ENCODE measurements around the gene SESN1.
"Not testable (repeated sequence)": the region's sequence is repeated elsewhere in the genome, so short reads cannot be mapped to it uniquely, and the experiment has no call there.

The SESN1 gene

DNA sequence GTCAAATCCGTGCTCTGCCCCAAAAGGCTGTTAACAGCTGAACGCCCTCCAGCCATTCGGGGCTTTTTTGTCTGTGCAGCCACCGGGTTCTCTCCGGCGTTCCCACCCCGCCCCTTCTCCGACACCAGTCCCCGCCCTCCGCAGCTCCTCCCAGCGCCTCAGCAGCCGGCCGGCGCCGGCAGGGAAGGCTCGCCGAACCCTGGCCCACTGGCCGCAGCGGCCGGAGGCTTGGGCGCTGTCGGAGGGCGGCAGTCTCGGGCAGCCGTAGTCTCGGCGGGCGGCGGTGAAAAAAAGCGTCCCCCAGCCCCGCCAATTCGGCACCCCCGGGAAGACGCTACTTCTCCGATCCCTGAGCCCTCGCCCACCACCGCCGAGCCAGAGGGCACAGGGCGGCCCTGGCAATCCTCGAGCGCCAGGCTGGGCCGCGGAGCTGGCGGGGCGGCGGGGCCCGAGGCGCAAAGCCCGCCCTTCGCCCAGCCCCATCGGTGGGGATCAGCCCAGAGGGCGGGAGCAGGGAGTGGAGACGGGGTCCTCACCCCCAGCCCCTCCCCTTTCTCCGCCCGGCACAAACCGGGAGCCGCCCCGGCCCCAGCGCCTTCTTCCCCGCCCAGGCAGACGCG, at the start of gene SESN1:
Gene SESN1 (minus strand): TSS at position 431 of the 620 bp plus-strand sequence. CDS start 773 bp downstream, outside the sequence.
- peak; percentile 89 for DNase-seq

DNA sequence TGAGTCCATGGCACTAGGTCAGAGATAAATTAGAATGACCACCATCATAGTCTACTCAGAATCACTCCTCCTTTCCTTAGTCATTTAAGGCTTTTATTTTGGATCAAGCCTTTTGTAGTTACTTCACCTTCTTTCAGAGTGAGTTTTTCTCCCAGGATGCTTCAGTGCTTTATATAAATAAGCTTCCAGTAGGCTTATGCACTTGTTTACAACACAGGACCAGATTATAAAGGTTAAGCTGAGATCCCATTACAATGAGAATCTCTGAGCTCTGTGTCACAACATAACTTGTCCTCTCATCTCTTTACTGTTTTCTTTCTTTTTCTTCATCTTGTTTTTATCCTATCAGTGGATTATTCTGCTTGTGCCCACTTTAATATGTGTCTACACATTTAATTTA, 48.5 kb upstream of the SESN1 start:
- DNase-seq: no peak

DNA sequence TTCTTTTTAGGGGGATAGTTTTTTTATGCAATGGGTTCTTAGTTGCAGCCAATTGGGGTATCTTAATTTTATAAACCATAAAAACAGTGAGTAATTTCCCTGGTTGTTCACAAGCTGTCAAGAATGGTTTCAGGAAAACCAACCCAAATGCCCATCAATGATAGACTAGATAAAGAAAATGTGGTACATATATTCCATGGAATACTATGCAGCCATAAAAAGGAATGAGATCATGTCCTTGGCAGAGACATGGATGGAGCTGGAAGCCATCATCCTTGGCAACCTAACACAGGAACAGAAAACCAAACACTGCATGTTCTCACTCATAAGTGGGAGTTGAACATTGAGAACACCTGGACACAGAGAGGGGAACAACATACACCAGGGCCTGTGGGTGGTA, 47.4 kb upstream of the SESN1 start:
- not testable (repeated sequence) for DNase-seq

DNA sequence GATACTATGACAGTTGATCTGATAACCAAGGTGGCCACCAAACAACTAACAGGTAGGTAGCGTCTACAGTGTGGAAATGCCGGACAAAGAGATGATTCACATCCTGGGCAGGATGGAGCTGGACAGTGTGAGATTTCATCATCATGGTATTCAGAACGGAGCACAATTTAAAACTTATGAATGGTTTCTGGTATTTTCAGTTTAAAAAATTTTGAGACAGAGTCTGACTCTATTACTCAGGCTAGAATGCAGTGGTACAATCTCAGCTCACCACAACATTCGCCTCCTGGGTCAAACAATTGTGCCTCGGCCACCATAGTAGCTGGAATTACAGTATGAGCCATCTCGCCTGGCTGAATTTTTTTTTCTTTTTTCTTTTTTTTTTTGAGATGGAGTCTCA, 44.5 kb upstream of the SESN1 start:
- no peak for DNase-seq

DNA sequence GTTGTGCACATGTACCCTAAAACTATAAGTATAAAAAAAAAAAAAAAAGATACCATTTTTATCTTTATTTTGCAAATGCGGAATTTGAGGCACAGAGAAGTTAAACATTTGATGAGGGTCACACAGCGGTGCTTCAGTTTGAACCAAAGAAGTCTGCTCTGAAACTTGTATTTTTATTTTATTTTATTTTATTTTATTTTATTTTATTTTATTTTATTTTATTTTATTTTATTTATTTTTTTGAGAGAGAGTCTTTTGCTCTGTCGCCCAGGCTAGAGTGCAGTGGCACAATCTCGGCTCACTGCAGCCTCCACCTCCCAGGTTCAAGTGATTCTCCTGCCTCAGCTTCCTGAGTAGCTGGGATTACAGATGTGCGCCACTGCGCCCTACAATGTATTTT, 41.9 kb upstream of the SESN1 start:
- DNase-seq: not testable (repeated sequence)

DNA sequence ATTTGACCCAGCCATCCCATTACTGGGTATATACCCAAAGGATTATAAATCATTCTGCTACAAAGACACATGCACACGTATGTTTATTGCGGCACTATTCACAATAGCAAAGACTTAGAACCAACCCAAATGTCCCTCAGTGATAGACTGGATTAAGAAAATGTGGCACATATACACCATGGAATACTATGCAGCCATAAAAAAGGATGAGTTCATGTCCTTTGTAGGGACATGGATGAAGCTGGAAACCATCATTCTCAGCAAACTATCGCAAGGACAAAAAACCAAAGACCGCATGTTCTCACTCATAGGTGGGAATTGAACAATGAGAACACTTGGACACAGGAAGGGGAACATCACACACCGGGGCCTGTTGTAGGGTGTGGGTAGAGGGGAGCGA, 41.4 kb upstream of the SESN1 start:
- not testable (repeated sequence) for DNase-seq

DNA sequence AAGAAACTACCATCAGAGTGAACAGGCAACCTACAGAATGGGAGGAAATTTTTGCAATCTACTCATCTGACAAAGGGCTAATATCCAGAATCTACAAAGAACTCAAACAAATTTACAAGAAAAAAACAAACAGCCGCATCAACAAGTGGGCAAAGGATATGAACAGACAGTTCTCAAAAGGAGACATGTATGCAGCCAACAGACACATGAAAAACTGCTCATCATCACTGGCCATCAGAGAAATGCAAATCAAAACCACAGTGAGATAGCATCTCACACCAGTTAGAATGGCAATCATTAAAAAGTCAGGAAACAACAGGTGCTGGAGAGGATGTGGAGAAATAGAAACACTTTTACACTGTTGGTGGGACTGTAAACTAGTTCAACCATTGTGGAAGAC, 41.0 kb upstream of the SESN1 start:
- DNase-seq: not testable (repeated sequence)

DNA sequence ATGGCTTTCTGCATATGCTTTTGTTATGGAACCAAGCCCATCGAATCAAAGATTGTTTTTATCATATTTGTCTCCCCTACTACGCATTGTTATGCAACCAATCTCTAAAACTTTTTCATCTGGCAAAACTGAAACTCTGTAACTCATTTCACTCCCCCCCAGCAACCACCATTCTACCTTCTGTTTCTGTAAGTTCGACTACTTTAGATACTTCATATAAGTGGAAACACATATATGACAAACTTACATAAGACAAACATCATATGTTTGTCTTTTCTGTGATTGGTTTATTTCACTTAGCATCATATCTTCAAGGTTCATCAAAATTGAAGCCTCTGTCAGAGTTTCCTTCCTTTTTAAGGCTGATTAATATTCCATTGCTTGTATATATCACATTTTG, 35.4 kb upstream of the SESN1 start:
- no peak for DNase-seq

DNA sequence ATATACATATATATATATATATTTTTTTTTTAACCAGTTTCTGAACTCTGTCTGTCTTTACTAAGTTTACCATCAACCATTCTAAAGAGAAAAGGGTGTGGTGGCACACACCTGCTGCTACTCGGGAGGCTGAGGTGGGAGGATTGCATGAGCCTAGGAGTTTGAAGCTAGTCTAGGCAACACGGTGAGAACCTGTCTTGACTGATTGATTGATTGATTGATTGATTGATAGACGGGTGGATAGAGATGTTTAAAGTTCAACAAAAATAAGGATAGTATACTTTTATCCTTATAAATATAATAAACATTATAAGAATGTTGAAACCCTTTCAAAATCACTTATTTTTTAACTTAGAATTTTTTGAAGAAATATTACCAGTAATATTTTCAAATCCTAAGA, 30.9 kb upstream of the SESN1 start:
- no peak for DNase-seq

DNA sequence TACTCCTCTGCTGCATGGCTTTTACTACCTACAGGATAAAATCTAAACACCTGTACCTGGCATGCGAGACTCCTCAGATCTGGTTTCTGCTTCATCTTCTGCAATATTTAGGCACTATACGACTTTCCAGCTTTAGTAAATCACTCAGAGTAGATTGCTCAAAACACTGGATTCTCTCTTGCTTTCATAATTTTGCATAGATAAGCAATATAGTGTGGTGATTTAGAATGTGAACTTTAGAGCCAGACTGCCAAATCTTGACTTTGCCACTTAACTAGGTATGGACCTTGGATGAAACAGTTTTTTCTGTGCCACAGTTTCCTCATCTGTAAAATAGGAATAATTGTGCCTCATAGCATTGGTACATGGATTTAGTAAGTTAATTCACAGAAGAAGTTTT, 29.6 kb upstream of the SESN1 start:
- no peak for DNase-seq

DNA sequence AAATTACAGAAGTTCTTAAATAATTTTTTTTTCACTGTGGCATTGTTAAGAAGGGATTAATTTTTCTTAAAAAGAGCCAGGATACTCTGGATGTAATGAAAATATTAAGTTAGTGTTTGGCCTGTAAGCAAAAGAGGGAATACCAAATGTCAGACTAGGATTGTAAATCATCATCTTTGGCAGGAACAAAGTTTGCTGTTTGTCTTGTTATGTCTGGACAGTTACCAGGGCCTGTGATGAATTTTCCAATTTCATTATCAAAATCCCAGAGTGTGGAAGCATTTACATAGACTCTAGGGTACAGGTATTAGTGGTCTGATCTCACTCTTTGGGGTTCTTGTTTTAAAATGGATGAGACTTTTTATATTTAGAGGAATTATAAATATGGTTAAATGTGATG, 26.8 kb upstream of the SESN1 start:
- DNase-seq: no peak

DNA sequence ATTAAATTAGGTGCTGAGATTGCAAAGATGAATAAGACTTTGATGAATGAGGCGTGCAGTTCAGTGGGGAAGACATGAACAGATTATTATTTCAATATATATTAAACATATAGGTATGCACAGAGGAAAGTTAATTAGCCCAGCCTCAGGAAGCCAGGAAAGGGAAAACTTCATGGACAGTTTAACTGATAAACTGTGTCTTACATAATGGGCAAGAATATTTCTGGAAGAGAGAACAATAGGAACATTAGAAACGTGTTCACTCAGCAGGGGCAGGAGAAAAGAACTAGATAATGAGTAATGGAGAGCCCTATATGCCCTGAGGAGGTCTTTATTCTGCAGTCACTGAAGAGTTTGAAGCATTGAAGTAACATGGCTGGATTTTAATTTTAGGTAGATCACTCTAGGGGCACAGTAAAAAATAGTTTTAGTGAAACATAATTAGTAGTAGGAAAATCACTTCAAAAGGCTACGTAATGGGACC, 24.3 kb upstream of the SESN1 start:
- no peak for DNase-seq

DNA sequence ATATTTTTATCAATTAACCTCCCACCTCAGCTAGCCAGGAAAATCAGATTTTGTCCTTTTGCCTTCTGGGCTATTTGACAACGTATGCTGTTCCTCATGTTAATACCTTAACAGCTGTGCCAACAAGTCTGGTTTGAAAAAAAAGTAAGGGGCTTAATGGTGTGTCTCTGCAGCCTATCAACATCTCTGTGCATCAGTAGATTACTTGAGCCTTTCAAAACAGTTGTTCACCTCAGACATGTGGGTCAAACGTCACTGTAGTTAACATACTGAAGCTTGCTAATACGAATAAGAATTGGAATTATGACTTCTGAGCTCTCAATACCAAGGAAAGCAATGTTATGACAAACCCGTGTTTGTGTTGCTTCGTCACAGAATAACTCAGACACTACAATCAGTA, 23.7 kb upstream of the SESN1 start:
- DNase-seq: no peak

DNA sequence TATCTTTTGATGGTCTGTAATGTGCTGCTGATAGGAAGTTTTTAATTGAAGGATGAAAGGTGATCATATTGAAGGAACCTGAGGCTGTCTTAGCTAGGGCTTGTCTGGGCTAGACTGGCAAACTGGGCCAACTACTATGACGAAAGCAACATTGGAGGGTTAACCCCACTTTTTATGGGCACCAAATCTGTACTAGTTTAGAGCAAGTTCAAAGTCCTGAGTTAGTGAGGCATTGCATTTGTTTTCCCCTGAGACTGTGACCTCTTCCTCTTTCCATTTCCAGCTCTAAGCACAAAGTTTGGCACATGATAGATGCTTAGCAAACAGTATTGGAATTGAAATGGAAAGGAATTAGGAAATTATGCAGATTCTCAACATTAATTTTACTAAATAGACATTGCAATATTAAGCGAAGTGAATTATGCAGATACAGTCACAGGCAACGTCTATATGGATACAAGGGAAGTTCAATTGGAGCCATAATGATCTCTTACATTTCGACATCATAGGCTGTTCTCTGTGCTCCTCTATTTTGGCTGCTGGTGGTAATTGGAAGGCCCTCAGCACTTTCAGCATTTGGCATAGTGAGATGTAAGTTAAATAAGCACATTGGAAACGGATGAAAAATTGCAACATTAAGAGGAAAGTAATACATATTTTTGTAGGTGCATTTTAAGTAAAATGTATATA, 22.8 kb upstream of the SESN1 start:
- no peak for DNase-seq

DNA sequence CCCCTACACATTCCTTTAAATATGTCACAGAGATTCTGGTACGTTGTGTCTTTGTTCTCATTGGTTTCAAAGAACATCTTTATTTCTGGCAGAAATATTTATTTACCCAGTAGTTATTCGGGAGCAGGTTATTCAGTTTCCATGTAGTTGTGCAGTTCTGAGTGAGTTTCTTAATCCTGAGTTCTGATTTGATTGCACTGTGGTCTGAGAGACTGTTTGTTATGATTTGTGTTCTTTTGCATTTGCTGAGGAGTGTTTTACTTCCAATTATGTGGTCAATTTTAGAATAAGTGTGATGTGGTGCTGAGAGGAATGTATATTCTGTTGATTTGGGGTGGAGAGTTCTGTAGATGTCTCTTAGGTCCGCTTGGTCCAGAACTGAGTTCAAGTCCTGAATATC, 18.0 kb upstream of the SESN1 start:
- DNase-seq: not testable (repeated sequence)

DNA sequence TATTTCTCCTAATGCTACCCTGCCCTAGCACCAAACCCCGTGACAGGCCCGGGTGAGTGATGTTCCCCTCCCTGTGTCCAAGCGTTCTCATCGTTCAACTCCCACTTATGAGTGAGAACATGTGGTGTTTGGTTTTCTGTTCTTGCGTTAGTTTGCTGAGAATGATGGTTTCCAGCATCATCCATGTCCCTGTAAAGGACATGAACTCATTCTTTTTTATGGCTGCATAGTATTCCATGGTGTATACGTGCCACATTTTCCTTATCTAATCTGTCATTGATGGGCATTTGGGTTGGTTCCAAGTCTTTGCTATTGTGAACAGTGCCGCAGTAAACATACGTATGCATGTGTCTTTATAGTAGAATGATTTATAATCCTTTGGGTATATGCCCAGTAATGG, 15.0 kb upstream of the SESN1 start:
- not testable (repeated sequence) for DNase-seq

DNA sequence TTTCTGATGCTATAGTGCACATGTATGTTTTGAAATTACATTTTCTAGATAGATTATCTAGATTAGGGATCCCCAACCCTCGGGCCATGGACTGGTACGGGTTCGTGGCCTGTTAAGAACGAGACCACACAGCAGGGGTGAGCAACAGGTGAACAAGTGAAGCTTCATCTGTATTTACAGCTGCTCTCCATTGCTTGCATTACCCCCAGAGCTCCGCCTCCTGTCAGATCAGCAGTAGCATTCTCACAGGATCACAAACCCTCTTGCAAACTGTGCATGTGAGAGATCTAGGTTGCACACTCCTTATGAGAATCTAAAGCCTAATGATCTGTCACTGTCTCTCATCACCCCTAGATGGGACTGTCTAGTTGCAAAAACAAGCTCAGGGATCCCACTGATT, 11.0 kb upstream of the SESN1 start:
- DNase-seq: no peak

DNA sequence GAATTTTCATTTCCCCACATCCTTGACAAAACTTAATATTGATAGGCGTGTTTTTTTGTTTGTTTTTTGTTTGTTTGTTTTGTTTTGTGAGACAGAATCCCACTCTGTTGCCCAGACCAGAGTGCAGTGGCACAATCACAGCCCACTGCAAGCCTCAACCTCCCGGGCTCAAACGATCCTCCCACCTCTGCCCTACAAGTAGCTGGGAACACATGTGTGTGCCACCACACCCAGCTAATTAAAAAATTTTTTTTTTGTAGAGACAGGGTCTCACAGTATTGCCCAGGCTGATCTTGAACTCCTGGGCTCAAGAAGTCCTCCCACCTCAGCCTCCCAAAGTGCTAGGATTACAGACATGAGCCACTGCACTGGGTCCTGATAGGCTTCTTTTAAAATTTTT, 9.9 kb upstream of the SESN1 start:
- no peak for DNase-seq

DNA sequence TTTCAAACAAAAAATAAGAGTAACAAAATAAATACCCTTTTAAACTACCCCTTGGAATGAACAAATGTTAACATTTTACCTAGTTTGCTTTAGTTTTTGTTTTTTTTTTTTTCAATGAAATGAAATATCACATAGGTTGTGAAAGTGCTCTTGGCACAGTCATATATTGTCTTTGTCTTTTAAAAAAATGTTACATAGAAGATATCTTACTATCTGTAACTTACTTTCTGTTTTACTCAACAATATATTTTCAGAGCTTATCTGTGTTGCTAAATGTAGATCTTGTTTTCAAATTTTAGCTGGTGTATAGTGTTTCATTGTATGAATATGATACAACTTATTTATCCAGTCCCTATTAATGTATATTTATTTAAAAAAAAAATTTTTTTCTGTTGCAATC, 9.3 kb upstream of the SESN1 start:
- no peak for DNase-seq

DNA sequence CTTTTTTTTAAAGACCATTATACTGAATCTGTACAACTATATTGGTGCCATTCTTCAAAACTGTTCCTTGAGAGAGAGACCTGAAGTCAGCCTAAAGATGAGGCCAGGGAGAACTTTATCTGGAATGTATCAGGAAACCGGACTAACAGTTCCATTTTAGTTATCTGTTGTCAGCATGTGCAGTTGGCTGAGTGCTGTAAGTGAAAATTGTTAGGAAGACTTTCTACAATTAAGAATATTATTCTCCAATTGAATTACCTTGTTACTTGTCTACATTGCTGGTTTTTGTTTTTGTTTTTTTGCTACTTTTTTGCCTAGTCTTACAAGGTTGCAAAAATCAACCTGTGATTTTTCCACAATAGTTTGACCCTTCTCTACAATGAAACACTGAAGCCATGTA, 8.1 kb upstream of the SESN1 start:
- DNase-seq: no peak

DNA sequence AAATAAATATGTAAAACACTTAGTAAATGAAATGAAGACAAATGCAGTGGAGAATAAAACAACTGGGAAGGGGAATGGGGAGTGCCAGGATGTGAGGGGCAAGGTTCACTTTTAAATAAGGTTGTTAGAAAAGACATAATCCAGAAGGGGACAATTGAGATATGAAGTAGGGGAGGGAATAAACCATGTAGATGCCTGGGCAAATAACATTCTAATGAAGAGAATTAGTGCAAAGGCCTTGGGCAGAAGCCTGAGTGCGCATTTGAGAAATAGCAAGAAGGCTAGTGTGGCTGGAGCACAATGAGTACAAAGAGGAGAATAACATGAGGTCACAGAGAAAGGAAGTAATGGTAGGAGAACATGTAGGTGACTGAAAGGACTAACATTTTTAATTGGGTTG, 3.0 kb upstream of the SESN1 start:
- DNase-seq: no peak

DNA sequence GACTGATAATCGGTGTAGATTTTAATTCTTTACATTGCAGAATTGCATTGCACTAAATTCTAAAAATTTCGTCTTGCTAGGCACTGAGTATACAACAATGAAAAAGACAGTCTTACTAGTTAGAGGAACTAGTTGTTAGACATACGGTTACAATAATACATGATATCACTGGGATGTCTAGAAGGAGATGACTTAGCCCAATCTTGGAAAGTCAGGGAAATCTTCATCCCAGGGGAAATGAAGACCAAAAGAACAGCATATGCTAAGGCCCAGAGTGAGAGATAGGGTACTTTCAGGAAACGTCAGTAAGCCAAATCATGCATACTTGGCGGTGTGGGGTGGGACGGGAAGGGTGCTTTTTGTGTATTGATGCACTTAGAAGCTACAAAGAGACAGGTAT, 1.6 kb upstream of the SESN1 start:
- DNase-seq: no peak

DNA sequence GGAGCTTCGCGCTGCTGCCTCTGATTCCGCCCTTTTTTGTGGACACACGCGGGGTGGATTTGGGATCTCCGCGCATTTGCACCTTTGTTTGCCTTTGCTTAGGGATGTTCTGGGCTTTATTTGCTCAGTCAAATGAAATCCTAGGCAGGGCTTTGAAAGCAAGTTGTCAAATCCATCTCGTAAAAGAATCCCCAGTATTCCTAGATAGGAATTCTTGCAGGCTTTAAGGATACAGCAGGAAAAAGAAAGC, 1.1 kb upstream of the SESN1 start:
- DNase-seq: no peak

DNA sequence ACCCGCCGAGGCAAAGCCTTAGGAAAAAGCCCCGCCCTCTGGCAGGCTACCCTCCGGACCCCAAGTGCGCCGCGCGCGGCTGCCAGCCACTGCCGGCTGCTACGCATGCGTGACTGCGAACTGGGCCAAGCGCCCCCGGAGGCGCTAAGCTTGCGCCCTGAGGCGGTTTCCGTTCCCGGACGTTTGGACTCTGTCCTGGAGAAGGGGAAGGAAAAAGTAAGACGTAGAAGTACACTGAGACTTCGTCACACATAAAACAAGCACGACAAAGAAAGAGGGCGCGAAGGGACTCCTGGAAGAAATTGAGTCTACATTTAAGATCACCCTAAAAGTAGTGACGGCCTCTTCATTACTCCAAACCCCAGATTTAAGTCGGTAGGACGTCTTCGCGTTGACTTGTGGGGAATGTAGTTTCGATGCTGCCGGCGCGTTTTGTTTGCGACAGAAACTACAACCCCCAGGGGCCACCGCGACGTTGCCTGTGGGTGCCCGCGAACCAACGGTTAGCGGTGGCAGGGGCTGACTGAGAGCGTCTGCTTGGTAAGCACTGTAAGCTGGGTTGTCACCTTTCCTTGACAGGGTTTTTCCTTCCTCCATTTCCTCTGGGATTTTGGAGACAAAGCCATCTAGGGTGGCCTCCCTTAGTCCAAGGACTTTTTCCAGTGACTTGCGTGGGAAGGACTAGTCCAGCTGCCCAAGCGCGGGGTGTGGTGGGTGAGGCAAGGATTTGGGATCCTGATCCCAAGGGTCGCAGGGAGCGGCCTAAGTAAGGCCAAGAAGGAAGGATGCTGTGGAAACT, 589 bp upstream of the SESN1 start, which contains the start of gene CEP57L1:
Gene CEP57L1 (plus strand): TSS at position 472 of the 799 bp plus-strand sequence. CDS start 49,715 bp downstream, outside the sequence.
- DNase-seq: peak; percentile 95 to 98
